GM23248 (cell line): ENCODE data around the gene XPO6. TPM values are rescaled to one million over a fixed set of nuclear protein-coding genes. Genes with fewer than 3 reads are reported as not detected.

Experiments used
- DNase-seq: peaks from one replicate; pipeline ENCODE4 v3.0.0-alpha.2; 2015
- H2AFZ ChIP-seq: fragments of 200-600 bp; sonication (generic); 2 replicates; pipeline ENCODE4 v1.6.1; 2016; ENCODE audit warnings: antibody characterized with exemption
- H3F3A ChIP-seq: fragments of 200-600 bp; sonication (generic); 2 replicates; pipeline ENCODE4 v1.6.1; 2016; ENCODE audit warnings: mild to moderate bottlenecking, antibody characterized with exemption, mixed run types; ENCODE audit not compliant: insufficient read depth
- H3K27ac ChIP-seq: fragments of 200-600 bp; sonication (generic); 2 replicates; pipeline ENCODE4 v1.5.1; 2016; ENCODE audit warnings: mild to moderate bottlenecking
- H3K27me3 ChIP-seq: fragments of 200-600 bp; sonication (generic); replicated peaks from 2 replicates; pipeline ENCODE4 v1.6.1; 2016; ENCODE audit warnings: mild to moderate bottlenecking; ENCODE audit not compliant: insufficient read depth
- H3K36me3 ChIP-seq: fragments of 200-600 bp; sonication (generic); 2 replicates; pipeline ENCODE4 v1.6.1; 2016; ENCODE audit warnings: low read depth, mild to moderate bottlenecking
- H3K4me1 ChIP-seq: fragments of 200-600 bp; sonication (generic); 2 replicates; pipeline ENCODE4 v1.6.1; 2016; ENCODE audit warnings: mild to moderate bottlenecking; ENCODE audit not compliant: insufficient read depth
- H3K4me2 ChIP-seq: fragments of 200-600 bp; sonication (generic); one replicate; pipeline ENCODE4 v1.6.1; 2016; ENCODE audit warnings: mild to moderate bottlenecking; ENCODE audit not compliant: unreplicated experiment
- H3K4me3 ChIP-seq: fragments of 200-600 bp; sonication (generic); 2 replicates; pipeline ENCODE4 v1.5.1; 2016; ENCODE audit warnings: mild to moderate bottlenecking
- H3K79me2 ChIP-seq: fragments of 200-600 bp; sonication (generic); 2 replicates; pipeline ENCODE4 v1.6.1; 2016; ENCODE audit warnings: mild to moderate bottlenecking; ENCODE audit not compliant: insufficient read depth
- H3K9ac ChIP-seq: fragments of 200-600 bp; sonication (generic); 2 replicates; pipeline ENCODE4 v1.6.1; 2016; ENCODE audit warnings: mild to moderate bottlenecking
- H3K9me2 ChIP-seq: fragments of 200-600 bp; sonication (generic); 2 replicates; pipeline ENCODE4 v1.6.1; 2016; ENCODE audit warnings: mixed run types, mild to moderate bottlenecking, moderate library complexity; ENCODE audit not compliant: insufficient read depth
- H3K9me3 ChIP-seq: fragments of 200-600 bp; sonication (generic); one replicate; pipeline ENCODE4 v1.6.1; 2017; ENCODE audit warnings: low read depth
- H4K20me1 ChIP-seq: fragments of 200-600 bp; sonication (generic); 2 replicates; pipeline ENCODE4 v1.6.0; 2016; ENCODE audit not compliant: insufficient read depth
- EZH2 ChIP-seq: fragments of 200-600 bp; sonication (generic); IDR thresholded peaks from 2 replicates; pipeline ENCODE4 v1.6.1; 2018; ENCODE audit warnings: antibody characterized with exemption, mild to moderate bottlenecking; ENCODE audit not compliant: insufficient read depth, poor library complexity, severe bottlenecking
- EZH2phosphoT487 ChIP-seq: fragments of 200-600 bp; sonication (generic); IDR thresholded peaks from 2 replicates; pipeline ENCODE4 v1.6.1; 2018; ENCODE audit warnings: antibody characterized with exemption, moderate library complexity, mild to moderate bottlenecking, low read depth; ENCODE audit not compliant: insufficient read depth
- WGBS, 2 experiments: methylation state at CpG; one replicate each; pipeline ENCODE4 v1.1.6; 2015 to 2017; ENCODE audit warnings: low lambda C conversion rate in 2 of 2, low coverage in 1 of 2; ENCODE audit errors: missing lambda C conversion rate in 2 of 2; 5-methylcytosine and 5-hydroxymethylcytosine counted together
- in situ Hi-C: fragments of 300-500 bp; cut with MboI; formaldehyde crosslinking; loops from 2 replicates; pipeline ENCODE4 v1.15.0; 2020
- polyA plus RNA-seq: library from polyadenylated mRNA; unstranded; fragments of >200 nt; fragmentation: Nextera tagmentation; extraction: Ambion mirVana; gene quantifications from 2 replicates; pipeline ENCODE4 v1.2.1, GENCODE V29; 2016
- total RNA-seq: library from RNA; depleted of rRNA; stranded (reverse); fragments of >200 nt; shearing (Covaris generic); gene quantifications from 2 replicates; pipeline ENCODE4 v1.2.3, GENCODE V29; 2014

The XPO6 gene
- total and polyA plus RNA-seq, 2 experiments from 2014 or later = 50.7 to 118 TPM

DNA sequence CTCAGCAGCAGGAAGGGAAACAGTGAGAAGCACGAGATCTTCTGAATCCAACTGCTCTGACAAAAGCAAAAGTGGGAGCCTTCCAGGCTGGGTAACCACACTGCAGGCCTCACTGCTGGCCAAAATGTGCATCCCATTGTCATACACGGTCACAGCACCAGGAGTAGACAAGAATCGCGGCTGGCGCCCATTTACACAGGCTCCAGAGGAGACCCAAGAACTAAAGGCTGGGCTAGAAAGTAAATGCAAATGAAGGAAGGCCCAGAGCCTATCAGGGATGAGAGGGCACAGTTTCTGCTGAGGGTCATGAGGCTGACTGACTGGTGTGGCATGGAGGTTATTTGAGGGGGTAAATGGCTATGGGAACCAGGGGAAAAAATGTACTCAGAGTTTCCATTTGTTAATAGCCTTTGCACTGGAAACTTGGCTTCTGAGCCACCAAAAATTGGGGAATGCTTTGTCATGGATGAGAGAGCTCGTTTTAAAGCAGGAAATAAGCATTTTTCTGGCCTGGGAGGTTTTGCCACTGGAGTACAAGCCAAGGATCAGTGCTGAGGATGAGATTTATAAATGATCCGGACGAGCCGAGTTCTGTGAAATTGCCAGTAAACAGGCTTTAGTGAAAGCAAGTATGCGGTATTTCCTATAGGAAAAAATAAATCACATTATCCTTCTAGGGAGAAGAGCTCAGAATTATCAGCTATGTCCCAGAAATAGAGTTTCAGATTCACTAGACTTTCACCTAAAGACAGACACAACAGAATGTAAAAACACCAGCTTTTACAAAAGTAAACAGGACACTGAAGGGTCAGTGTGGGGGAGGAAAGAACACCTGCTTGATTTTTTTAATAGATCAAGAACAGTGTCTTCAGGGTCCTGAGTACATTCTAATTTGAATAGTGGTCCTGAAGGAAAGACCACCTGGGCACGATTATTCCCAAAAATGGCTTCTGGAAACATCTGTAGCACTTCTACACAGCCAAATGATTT, 81.4 kb downstream of the XPO6 start:
- H3K9me3 ChIP-seq = no peaks in the 10 kb centered on the region
- in situ Hi-C loops = no loop called here
- DNase-seq = peak; percentile 60
- H3K4me3 ChIP-seq = no peak overlapping the region
- H3K36me3 ChIP-seq = peaks cover 76% of the 10 kb centered on the region
- peak overlapping the region; percentile 71 for H3K27ac ChIP-seq
- H3F3A ChIP-seq = no peaks in the 10 kb centered on the region
- WGBS, 2 experiments = 51 to 56% methylated on average over 11 of the region's 11 CpGs
- TF ChIP-seq EZH2 (no peak), EZH2phosphoT487 (no peak)
- peak overlapping the region; percentile 30; the same call in 1 of the 2 replicates for H3K9ac ChIP-seq
- H2AFZ ChIP-seq = no peak overlapping the region
- H3K79me2 ChIP-seq = peaks cover 46% of the 10 kb centered on the region
- H3K4me1 ChIP-seq = no peaks in the 10 kb centered on the region
- no peaks in the 10 kb centered on the region for H3K9me2 ChIP-seq
- no peaks in the 10 kb centered on the region for H3K27me3 ChIP-seq
- no peaks in the 10 kb centered on the region for H4K20me1 ChIP-seq
- no peak overlapping the region for H3K4me2 ChIP-seq

DNA sequence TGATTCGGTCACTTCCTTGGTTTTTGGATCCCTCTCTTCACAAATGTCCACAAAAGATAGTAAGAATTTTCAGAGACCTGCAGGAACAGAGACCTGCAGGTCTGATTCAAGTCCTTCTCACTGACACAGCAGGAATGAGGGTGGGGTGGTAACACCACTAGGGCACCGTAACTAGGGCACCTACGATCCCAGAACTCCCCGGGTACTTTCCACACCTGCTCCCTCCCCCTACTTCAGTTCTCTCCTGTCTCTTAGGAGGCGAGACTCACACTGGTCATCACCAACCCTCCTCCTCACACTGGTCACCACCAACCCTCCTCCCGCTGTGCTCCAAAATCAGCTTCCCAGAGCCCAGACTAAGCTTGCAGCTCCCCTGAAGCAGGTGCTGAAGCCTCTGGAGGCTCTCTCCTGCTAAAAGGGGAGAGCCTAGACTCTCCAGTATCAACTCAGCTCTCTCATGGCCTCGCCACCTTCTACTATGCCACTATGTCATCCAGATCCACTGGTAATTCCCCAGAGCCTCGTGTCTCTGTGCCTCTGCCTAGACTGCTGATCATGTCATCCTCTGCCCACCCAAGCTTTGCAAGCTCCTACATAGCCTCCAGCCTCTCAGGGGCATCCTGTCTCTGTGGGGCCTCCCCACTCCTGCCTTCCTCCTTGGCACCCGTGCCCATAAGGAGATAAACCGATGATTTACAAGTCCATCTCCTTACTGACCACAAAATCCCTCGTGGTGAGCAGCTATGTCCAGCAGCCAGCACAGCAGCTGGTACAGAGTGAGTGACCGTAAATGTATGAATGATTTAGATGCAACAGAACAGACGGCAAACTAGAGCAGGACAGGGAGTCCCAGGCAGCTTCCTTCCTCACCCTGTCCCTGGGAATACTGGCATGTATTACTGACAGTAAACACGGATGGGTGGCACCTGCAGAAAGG, 84.8 kb downstream of the XPO6 start:
- Histone ChIP-seq H3K9ac (no peak overlapping the region), H2AFZ (no peak overlapping the region), H3K4me3 (no peak overlapping the region), H3K9me2 (no peaks in the 10 kb centered on the region), H3F3A (no peaks in the 10 kb centered on the region), H3K4me1 (no peaks in the 10 kb centered on the region), H3K9me3 (no peaks in the 10 kb centered on the region), H3K4me2 (no peak overlapping the region), H3K36me3 (peaks cover 75% of the 10 kb centered on the region), H3K27me3 (no peaks in the 10 kb centered on the region), H3K79me2 (peaks cover 46% of the 10 kb centered on the region), H3K27ac (no peak overlapping the region), H4K20me1 (no peaks in the 10 kb centered on the region)
- TF ChIP-seq EZH2 (no peak), EZH2phosphoT487 (no peak)
- WGBS, 2 experiments = 92 to 93% methylated on average over 14 of the region's 14 CpGs
- in situ Hi-C loops = no loop called here
- no peak for DNase-seq

DNA sequence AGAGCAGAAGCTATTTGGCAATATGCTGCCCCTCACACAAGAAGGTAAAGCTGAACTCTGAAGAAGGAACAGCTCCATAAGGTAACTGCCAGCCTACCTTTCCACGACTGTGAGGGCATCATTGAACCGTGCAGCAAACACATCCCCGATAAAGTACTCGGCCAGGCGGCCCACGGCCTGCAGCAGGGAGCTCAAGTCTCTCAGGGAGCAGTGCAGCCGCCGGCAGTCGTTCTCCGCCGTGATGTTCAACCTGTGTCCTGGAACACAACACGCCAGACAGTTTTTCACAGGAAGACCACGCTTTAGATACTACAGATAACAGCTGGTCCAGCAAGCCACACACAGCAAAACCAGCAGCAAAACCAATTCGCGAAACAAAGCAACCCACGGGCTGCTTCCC, 86.2 kb downstream of the XPO6 start:
- Histone ChIP-seq H4K20me1 (no peaks in the 10 kb centered on the region), H3K4me1 (no peaks in the 10 kb centered on the region), H3K9ac (no peak overlapping the region), H3K4me2 (no peak overlapping the region), H2AFZ (no peak overlapping the region), H3K9me3 (no peaks in the 10 kb centered on the region), H3K4me3 (no peak overlapping the region), H3K9me2 (no peaks in the 10 kb centered on the region), H3F3A (no peaks in the 10 kb centered on the region), H3K79me2 (peaks cover 45% of the 10 kb centered on the region), H3K27me3 (no peaks in the 10 kb centered on the region), H3K36me3 (peaks cover 78% of the 10 kb centered on the region), H3K27ac (no peak overlapping the region)
- no peak for TF ChIP-seq EZH2phosphoT487
- no peak for TF ChIP-seq EZH2
- WGBS, 2 experiments = 97% methylated on average over 16 of the region's 16 CpGs
- in situ Hi-C loops = no loop called here
- DNase-seq = no peak

DNA sequence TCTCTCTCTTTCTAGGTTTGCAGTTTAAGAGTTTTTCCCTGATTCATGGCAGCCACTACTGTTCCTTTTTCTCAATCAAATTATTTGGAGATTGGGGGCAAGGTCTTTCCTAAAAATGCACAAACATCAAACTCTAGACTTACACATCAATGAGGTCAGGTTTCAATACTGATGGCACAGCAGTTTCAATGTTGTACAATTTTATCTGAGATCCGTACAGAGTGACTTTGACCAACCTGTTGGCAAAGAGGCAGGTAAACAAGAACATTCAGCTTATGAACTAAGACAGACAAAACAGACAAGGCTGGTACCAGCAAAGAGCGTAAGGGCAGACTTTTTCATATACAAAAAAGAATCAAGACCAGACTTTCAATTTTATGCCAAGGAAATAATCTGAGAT, 90.2 kb downstream of the XPO6 start:
- H3K4me2 ChIP-seq = no peak overlapping the region
- no peak for DNase-seq
- no peak overlapping the region for H3K27ac ChIP-seq
- no peaks in the 10 kb centered on the region for H3K9me3 ChIP-seq
- H4K20me1 ChIP-seq = no peaks in the 10 kb centered on the region
- WGBS, 2 experiments = 74 to 82% methylated on average over 2 of the region's 2 CpGs
- H3K4me1 ChIP-seq = no peaks in the 10 kb centered on the region
- H3F3A ChIP-seq = no peaks in the 10 kb centered on the region
- no peaks in the 10 kb centered on the region for H3K9me2 ChIP-seq
- peaks cover 12% of the 10 kb centered on the region; the same call in 1 of the 2 replicates for H3K79me2 ChIP-seq
- no peaks in the 10 kb centered on the region for H3K27me3 ChIP-seq
- H3K9ac ChIP-seq = no peak overlapping the region
- H3K36me3 ChIP-seq = peaks cover 78% of the 10 kb centered on the region
- H3K4me3 ChIP-seq = no peak overlapping the region
- no peak overlapping the region for H2AFZ ChIP-seq
- TF ChIP-seq EZH2phosphoT487 (no peak), EZH2 (no peak)
- in situ Hi-C loops = no loop called here
